Sigmoid colon (tissue), 7 donors: Measurements from ENCODE around the gene EML6. TPM values are rescaled to one million over a fixed set of nuclear protein-coding genes. Genes with fewer than 3 reads are reported as not detected.

ENCODE experiments used
- DNase-seq: peaks from one replicate; pipeline ENCODE4 v3.0.0-alpha.2; 2019
- H3K27ac ChIP-seq, 4 donors: fragments of 200-600 bp; sonication (generic); one replicate each; pipeline ENCODE4 v1.5.1; 2016 to 2019; ENCODE audit warnings: mild to moderate bottlenecking in 1 of 4
- H3K27me3 ChIP-seq, 3 donors: fragments of 200-600 bp; sonication (generic); one replicate each; pipeline ENCODE4 v1.5.1; 2019; ENCODE audit warnings: mild to moderate bottlenecking in 1 of 3
- H3K36me3 ChIP-seq, 4 donors: fragments of 200-600 bp; sonication (generic); one replicate each; pipeline ENCODE4 v1.5.1; 2016 to 2019
- H3K4me1 ChIP-seq, 4 donors: fragments of 200-600 bp; sonication (generic); one replicate each; pipeline ENCODE4 v1.5.1; 2017 to 2019
- H3K4me3 ChIP-seq, 4 donors: fragments of 200-600 bp; sonication (generic); one replicate each; pipeline ENCODE4 v1.5.1; 2017 to 2019; ENCODE audit warnings: mild to moderate bottlenecking in 2 of 4, moderate library complexity in 1 of 4
- H3K9me3 ChIP-seq, 4 donors: fragments of 200-600 bp in 3 of 4; sonication (generic) in 3 of 4; one replicate each; pipeline versions ENCODE4 v1.5.1 to v1.6.1; 2013 to 2019
- CTCF ChIP-seq, 4 experiments: fragments of 450-650 bp in 3 of 4; fragments of 200-600 bp in 1 of 4; IDR thresholded peaks; one replicate each; pipeline ENCODE4 v1.5.1; 2016 to 2019; ENCODE audit warnings: antibody characterized with exemption in 4 of 4, mild to moderate bottlenecking in 3 of 4, moderate library complexity in 2 of 4
- EP300 ChIP-seq, 4 donors: sonication (generic); formaldehyde crosslinking; IDR thresholded peaks; one replicate each; pipeline ENCODE4 v1.6.1; 2017; ENCODE audit warnings: antibody characterized with exemption in 4 of 4
- POLR2A ChIP-seq, 2 donors: fragments of 450-650 bp; IDR thresholded peaks; one replicate each; pipeline ENCODE4 v1.6.1; 2016; ENCODE audit warnings: antibody characterized with exemption in 2 of 2, mild to moderate bottlenecking in 2 of 2, moderate library complexity in 2 of 2
- POLR2AphosphoS5 ChIP-seq, 4 donors: sonication (generic); formaldehyde crosslinking; IDR thresholded peaks; one replicate each; pipeline ENCODE4 v1.6.1; 2017; ENCODE audit warnings: antibody characterized with exemption in 4 of 4
- WGBS, 2 donors: extraction: QIAGEN DNeasy Blood & Tissue Kit; methylation state at CpG; one replicate each; pipeline ENCODE4 v1.1.7; 2013; 5-methylcytosine and 5-hydroxymethylcytosine counted together
- intact Hi-C: fragments of 100-400 bp; cut with DNase I; formaldehyde crosslinking; loops from one replicate; pipeline ENCODE4 v1.15.1; 2023
- polyA plus RNA-seq, 3 donors: library from polyadenylated mRNA; stranded (reverse); fragments of 200-250 nt; gene quantifications; one replicate each; pipeline ENCODE4 v1.2.3, GENCODE V29; 2013
- total RNA-seq, 4 donors: library from RNA; depleted of rRNA; stranded (reverse); fragments of >200 nt; gene quantifications; one replicate each; pipeline ENCODE4 v1.1.0, GENCODE V29; 2016
- donor health status: healthy with polysubstance abuse.
- donor health status: Bipolar disorder and iron deficiency.
- donor health status: healthy.

EML6 gene
- total and polyA plus RNA-seq, 7 donors = 0.46 to 2.2 (median 1.2) TPM

GRCh38 chr2:54902763-54903162 lies 179.3 kb downstream of the EML6 start:
- Histone ChIP-seq H3K27ac (no peak overlapping the region), H3K9me3 (no peaks in the 10 kb centered on the region), H3K36me3 (no peaks in the 10 kb centered on the region), H3K27me3 (no peaks in the 10 kb centered on the region), H3K4me3 (no peak overlapping the region), H3K4me1 (no peaks in the 10 kb centered on the region)
- 94 to 96% methylated on average over 7 of the region's 7 CpGs for WGBS, 2 donors
- DNase-seq = no peak
- TF ChIP-seq POLR2A (IDR thresholded peaks at IDR 0.05) (no peak), POLR2AphosphoS5 (IDR thresholded peaks at IDR 0.05) (no peak), CTCF (IDR thresholded peaks at IDR 0.05) (no peak), EP300 (IDR thresholded peaks at IDR 0.05) (no peak)
- intact Hi-C loops = loop anchor here (5.0 kb wide), 1 partner anchor 275 kb away; no protein-coding TSS in a partner anchor

- peak; percentile 68 for DNase-seq
- H3K4me1 ChIP-seq = no peaks in the 10 kb centered on the region
- H3K27ac ChIP-seq = peak overlapping the region in 1 of 4 donors; percentile 22
- TF ChIP-seq POLR2A (IDR thresholded peaks at IDR 0.05) = no peak
- no peak for TF ChIP-seq EP300 (IDR thresholded peaks at IDR 0.05)
- no peak for TF ChIP-seq CTCF (IDR thresholded peaks at IDR 0.05)
- no peaks in the 10 kb centered on the region for H3K9me3 ChIP-seq
- intact Hi-C loops = loop anchor here (5.0 kb wide), 1 partner anchor 273 kb away; no protein-coding TSS in a partner anchor
- WGBS, 2 donors = 24 to 55% methylated on average over 9 of the region's 9 CpGs
- H3K27me3 ChIP-seq = no peaks in the 10 kb centered on the region
- no peak overlapping the region for H3K4me3 ChIP-seq
- no peaks in the 10 kb centered on the region for H3K36me3 ChIP-seq
Measured at GRCh38 chr2:54903736-54904554, 180.5 kb downstream of the EML6 start.

GRCh38 chr2:54904836-54905235 lies 181.4 kb downstream of the EML6 start:
- no peak for TF ChIP-seq POLR2AphosphoS5 (IDR thresholded peaks at IDR 0.05)
- no peak for TF ChIP-seq EP300 (IDR thresholded peaks at IDR 0.05)
- no peak for TF ChIP-seq POLR2A (IDR thresholded peaks at IDR 0.05)
- TF ChIP-seq CTCF (IDR thresholded peaks at IDR 0.05) = no peak
- intact Hi-C loops = loop anchor here (5.0 kb wide), 1 partner anchor 272 kb away; no protein-coding TSS in a partner anchor
- Histone ChIP-seq H3K4me1 (no peaks in the 10 kb centered on the region), H3K4me3 (no peak overlapping the region), H3K36me3 (no peaks in the 10 kb centered on the region), H3K9me3 (no peaks in the 10 kb centered on the region), H3K27ac (peak overlapping the region in 1 of 4 donors; percentile 22), H3K27me3 (no peaks in the 10 kb centered on the region)
- DNase-seq = no peak
- 17 to 70% methylated on average over 5 of the region's 5 CpGs for WGBS, 2 donors

- intact Hi-C loops = no loop called here
- WGBS, 2 donors = 72 to 84% methylated on average over 3 of the region's 3 CpGs
- DNase-seq = no peak
Measured at GRCh38 chr2:54906716-54907115, 183.3 kb downstream of the EML6 start.

More at GRCh38 chr2:54906716-54907115, 183.3 kb downstream of the EML6 start:
- Histone ChIP-seq H3K36me3 (no peaks in the 10 kb centered on the region), H3K4me3 (no peak overlapping the region), H3K9me3 (no peaks in the 10 kb centered on the region), H3K4me1 (no peaks in the 10 kb centered on the region), H3K27ac (no peak overlapping the region), H3K27me3 (no peaks in the 10 kb centered on the region)
- TF ChIP-seq POLR2A (IDR thresholded peaks at IDR 0.05) (no peak), CTCF (IDR thresholded peaks at IDR 0.05) (no peak), POLR2AphosphoS5 (IDR thresholded peaks at IDR 0.05) (no peak), EP300 (IDR thresholded peaks at IDR 0.05) (no peak)
